Gastroesophageal sphincter (tissue), 4 donors: ENCODE results near the gene MEF2A. TPM values are rescaled to one million over a fixed set of nuclear protein-coding genes. Genes with fewer than 3 reads are reported as not detected.
"Not testable (repeated sequence)": the region's sequence is repeated elsewhere in the genome, so short reads cannot be mapped to it uniquely, and the experiment has no call there.

ENCODE experiments used
- ATAC-seq: fragments of 150-250 bp; one replicate; pipeline ENCODE4 v1.9.1; 2016; ENCODE audit warnings: mild to moderate bottlenecking, moderate library complexity
- H3K27ac ChIP-seq, 4 donors: fragments of 200-600 bp; sonication (generic) in 3 of 4; 1 replicate in 3 of 4; 2 replicates in 1 of 4; pipeline ENCODE4 v1.5.1; 2016 to 2019
- H3K27me3 ChIP-seq: fragments of 200-600 bp; sonication (generic); one replicate; pipeline ENCODE4 v1.5.1; 2019
- H3K36me3 ChIP-seq, 2 donors: fragments of 200-600 bp; sonication (generic); one replicate each; pipeline ENCODE4 v1.5.1; 2019; ENCODE audit warnings: control low read depth in 1 of 2
- H3K4me1 ChIP-seq, 3 donors: fragments of 200-600 bp; sonication (generic); 1 replicate in 2 of 3; 2 replicates in 1 of 3; pipeline ENCODE4 v1.5.1; 2016 to 2019; ENCODE audit warnings: control low read depth in 2 of 3
- H3K4me3 ChIP-seq, 2 donors: fragments of 200-600 bp; sonication (generic); one replicate each; pipeline ENCODE4 v1.5.1; 2019; ENCODE audit warnings: mild to moderate bottlenecking in 1 of 2, moderate library complexity in 1 of 2
- H3K9me3 ChIP-seq, 3 donors: fragments of 200-600 bp; sonication (generic); one replicate each; pipeline ENCODE4 v1.5.1; 2017 to 2019; ENCODE audit warnings: control low read depth in 2 of 3
- CTCF ChIP-seq, 4 experiments: fragments of 200-600 bp in 2 of 4; fragments of 450-650 bp in 2 of 4; sonication (generic) in 1 of 4; IDR thresholded peaks; one replicate each; pipeline ENCODE4 v1.5.1; 2017 to 2019; ENCODE audit warnings: antibody characterized with exemption in 4 of 4, mild to moderate bottlenecking in 2 of 4, moderate library complexity in 2 of 4
- EP300 ChIP-seq: sonication (generic); formaldehyde crosslinking; IDR thresholded peaks from one replicate; pipeline ENCODE4 v1.6.1; 2017; ENCODE audit warnings: antibody characterized with exemption, mild to moderate bottlenecking
- POLR2A ChIP-seq, 2 donors: fragments of 450-650 bp; IDR thresholded peaks; one replicate each; pipeline ENCODE4 v1.6.1; 2017; ENCODE audit warnings: antibody characterized with exemption in 2 of 2, mild to moderate bottlenecking in 2 of 2, moderate library complexity in 1 of 2
- POLR2AphosphoS5 ChIP-seq: sonication (generic); formaldehyde crosslinking; IDR thresholded peaks from one replicate; pipeline ENCODE4 v1.6.1; 2017; ENCODE audit warnings: antibody characterized with exemption
- WGBS, 2 donors: methylation state at CpG; one replicate each; pipeline ENCODE4 v1.1.5; 2018; ENCODE audit warnings: low coverage in 1 of 2; 5-methylcytosine and 5-hydroxymethylcytosine counted together
- total RNA-seq, 4 donors: library from RNA; depleted of rRNA; stranded (reverse); fragments of >200 nt; gene quantifications; one replicate each; pipeline ENCODE4 v1.1.0, GENCODE V29; 2016

Gene MEF2A
- total RNA-seq, 4 donors from 2014 or later = 68.8 to 133 (median 95.7) TPM

DNA sequence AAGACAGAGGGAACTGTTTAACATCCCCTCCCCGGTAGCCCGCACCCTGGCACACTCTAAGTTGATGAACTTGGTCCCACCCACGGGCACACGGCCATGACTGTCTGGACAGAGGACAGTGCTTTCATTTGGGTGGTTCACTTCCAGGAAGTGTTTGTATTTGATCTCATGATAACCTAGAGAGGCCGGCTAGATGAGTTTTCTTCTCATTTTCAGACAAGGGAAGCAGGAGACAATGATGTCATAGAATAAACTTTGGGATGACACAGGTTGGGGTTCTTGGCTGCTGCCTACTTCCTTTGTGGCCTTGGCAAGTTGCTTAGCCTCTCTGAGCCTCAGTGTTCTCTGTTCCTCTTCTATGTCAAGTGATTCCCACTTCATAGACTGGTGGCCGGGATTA lies 183.6 kb downstream of the MEF2A start:
- 53 to 66% methylated on average over 4 to 6 of the region's 6 CpGs for WGBS, 2 donors
- no peaks in the 10 kb centered on the region for H3K4me1 ChIP-seq
- ATAC-seq = no peak
- H3K27ac ChIP-seq = no peak overlapping the region
- no peaks in the 10 kb centered on the region for H3K27me3 ChIP-seq
- TF ChIP-seq CTCF (IDR thresholded peaks at IDR 0.05) (no peak), POLR2A (IDR thresholded peaks at IDR 0.05) (no peak), POLR2AphosphoS5 (no peak), EP300 (no peak)
- H3K36me3 ChIP-seq = no peaks in the 10 kb centered on the region
- H3K9me3 ChIP-seq = no peaks in the 10 kb centered on the region
- H3K4me3 ChIP-seq = no peak overlapping the region

DNA sequence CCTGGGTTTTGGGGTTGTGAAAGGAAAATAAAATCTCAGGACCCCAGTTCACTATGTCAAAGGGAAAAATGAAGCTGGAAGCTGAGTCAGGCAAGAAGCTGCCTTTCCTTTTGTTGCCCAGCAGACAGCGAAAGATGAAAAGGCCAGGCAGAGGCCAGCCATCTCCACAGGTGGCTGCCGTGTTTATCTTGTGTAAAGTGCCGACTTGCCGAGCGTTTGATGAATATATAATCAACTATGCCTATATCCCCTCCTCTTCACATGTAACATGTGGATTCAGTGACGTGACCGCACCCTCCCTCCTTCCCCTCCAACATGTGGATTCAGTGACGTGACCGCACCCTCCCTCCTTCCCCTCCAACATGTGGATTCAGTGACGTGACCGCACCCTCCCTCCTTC lies 184.5 kb downstream of the MEF2A start:
- not testable (repeated sequence) for H3K27me3 ChIP-seq, H3K9me3 ChIP-seq, H3K4me1 ChIP-seq, H3K36me3 ChIP-seq, ATAC-seq, H3K27ac ChIP-seq, H3K4me3 ChIP-seq
- WGBS, 2 donors = 82 to 83% methylated on average over 5 to 10 of the region's 11 CpGs

- Histone ChIP-seq H3K27me3 (no peaks in the 10 kb centered on the region), H3K9me3 (no peaks in the 10 kb centered on the region), H3K36me3 (no peaks in the 10 kb centered on the region), H3K27ac (no peak overlapping the region), H3K4me3 (no peak overlapping the region), H3K4me1 (peaks cover 0 to 6% (median 0%) of the 10 kb centered on the region in 3 donors)
- no CpG with 5 or more reads among the region's 4 CpGs for WGBS, 2 donors
- ATAC-seq = no peak
- TF ChIP-seq POLR2AphosphoS5 (no peak), CTCF (IDR thresholded peaks at IDR 0.05) (no peak), POLR2A (IDR thresholded peaks at IDR 0.05) (no peak), EP300 (no peak)
Measured at GRCh38 chr15:99752556-99752955, 186.8 kb downstream of the MEF2A start.

DNA sequence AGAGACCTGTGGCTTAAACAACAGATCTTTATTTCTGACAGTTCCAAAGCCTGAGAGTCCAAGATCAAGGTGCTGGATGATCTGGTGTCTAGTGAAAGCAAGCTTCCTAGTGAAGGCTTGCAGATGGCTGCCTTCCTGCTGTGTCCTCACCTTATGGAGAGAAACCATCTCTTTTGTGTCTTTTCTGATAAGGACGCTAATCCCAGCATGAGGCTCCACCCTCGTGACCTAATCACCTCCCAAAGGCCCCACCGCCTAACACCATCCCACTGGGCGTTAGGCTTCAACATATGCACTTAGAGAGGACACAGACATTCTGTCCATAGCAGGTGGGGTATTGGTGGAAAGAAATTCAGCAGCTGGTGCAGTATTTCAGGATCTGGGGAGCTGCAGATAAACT lies 187.3 kb downstream of the MEF2A start:
- no peak for ATAC-seq
- no peak overlapping the region for H3K27ac ChIP-seq
- 100% methylated on average over 1 to 2 of the region's 4 CpGs for WGBS, 2 donors

DNA sequence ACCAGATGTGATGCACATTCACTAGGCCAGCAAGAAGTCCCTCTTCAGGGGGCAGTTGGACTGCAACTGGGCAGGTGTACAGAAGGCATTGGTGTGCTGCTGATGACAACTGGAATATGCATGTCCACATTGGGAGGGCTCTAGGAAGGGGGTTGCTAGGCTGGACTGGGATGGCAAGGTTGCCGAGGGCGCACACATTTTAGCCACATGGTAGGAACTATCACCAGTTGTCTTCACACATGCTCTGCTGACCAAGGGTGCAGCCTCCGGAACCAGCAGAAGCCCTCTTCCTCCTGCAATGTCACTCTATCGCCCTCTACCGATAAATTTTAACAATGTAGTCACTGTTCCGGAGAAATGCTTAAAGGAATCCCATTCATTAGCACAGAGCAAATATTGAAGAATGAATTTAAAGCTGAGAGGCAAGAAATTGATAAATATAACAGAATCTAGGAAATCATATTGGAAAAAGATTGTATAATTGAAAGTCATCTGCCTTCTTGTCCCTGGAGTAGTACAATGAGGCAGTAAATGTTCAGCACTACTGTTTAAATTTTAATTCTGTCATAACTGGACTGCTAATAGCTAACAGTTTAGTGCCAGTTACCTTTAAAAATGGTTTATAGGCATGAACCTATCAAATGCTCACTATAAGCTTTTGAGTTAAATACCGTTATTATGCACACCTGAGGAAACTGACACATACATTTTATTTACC lies 190.1 kb downstream of the MEF2A start:
- Histone ChIP-seq H3K36me3 (no peaks in the 10 kb centered on the region), H3K27ac (no peak overlapping the region), H3K4me3 (no peak overlapping the region), H3K9me3 (no peaks in the 10 kb centered on the region), H3K4me1 (peaks cover 0 to 6% (median 0%) of the 10 kb centered on the region in 3 donors), H3K27me3 (no peaks in the 10 kb centered on the region)
- 7 to 17% methylated on average over 1 to 7 of the region's 7 CpGs for WGBS, 2 donors
- TF ChIP-seq EP300 = no peak
- peak; percentile 66 to 88 (median 76) for TF ChIP-seq CTCF (IDR thresholded peaks at IDR 0.05)
- no peak for TF ChIP-seq POLR2AphosphoS5
- ATAC-seq = peak; percentile 72

More for the DNA sequence above, 187.3 kb downstream of the MEF2A start:
- Histone ChIP-seq H3K36me3 (no peaks in the 10 kb centered on the region), H3K9me3 (no peaks in the 10 kb centered on the region), H3K4me1 (peaks cover 0 to 6% (median 0%) of the 10 kb centered on the region in 3 donors), H3K27me3 (no peaks in the 10 kb centered on the region), H3K4me3 (no peak overlapping the region)
- TF ChIP-seq EP300 = no peak
- no peak for TF ChIP-seq POLR2A (IDR thresholded peaks at IDR 0.05)
- TF ChIP-seq CTCF (IDR thresholded peaks at IDR 0.05) = no peak
- no peak for TF ChIP-seq POLR2AphosphoS5
